ENCODE measurements around the gene PRKN. TPM values are rescaled to one million over a fixed set of nuclear protein-coding genes. Genes with fewer than 3 reads are reported as not detected.

Gene PRKN
- polyA plus RNA-seq, 1 experiment = 0.71 TPM

GRCh38 chr6:162292915-162293314 lies 434.7 kb downstream of the PRKN start:
- no peak overlapping the region for H3K4me3 ChIP-seq (ENCODE audit: low read depth, low read length)
- H3K27me3 ChIP-seq (ENCODE audit: control insufficient read depth, insufficient read depth, low read length) = no peaks in the 10 kb centered on the region
- CTCF ChIA-PET = no interaction called here
- DNase-seq (ENCODE audit: low read depth) = no peak
- no peaks in the 10 kb centered on the region for H3K36me3 ChIP-seq (ENCODE audit: control insufficient read depth, insufficient read depth, low read length)
- TF ChIP-seq CTCF (IDR thresholded peaks at IDR 0.05; ENCODE audit: insufficient read depth, low read depth, low read length) = no peak
- POLR2A ChIA-PET = no interaction called here

GRCh38 chr6:162290846-162291465 lies 436.6 kb downstream of the PRKN start:
- Histone ChIP-seq H3K27me3 (ENCODE audit: control insufficient read depth, insufficient read depth, low read length) (no peaks in the 10 kb centered on the region), H3K4me3 (ENCODE audit: low read depth, low read length) (no peak overlapping the region), H3K36me3 (ENCODE audit: control insufficient read depth, insufficient read depth, low read length) (no peaks in the 10 kb centered on the region)
- TF ChIP-seq CTCF (IDR thresholded peaks at IDR 0.05; ENCODE audit: insufficient read depth, low read depth, low read length) = no peak
- ChIA-PET CTCF (interaction anchor here (0.6 kb wide), 1 partner anchor 300 kb away, joined by 3 read pairs; no protein-coding TSS in a partner anchor), POLR2A (no interaction called here)
- no peak for DNase-seq (ENCODE audit: low read depth)

GRCh38 chr6:162289972-162290371 lies 437.6 kb downstream of the PRKN start:
- ChIA-PET POLR2A (no interaction called here), CTCF (no interaction called here)
- Histone ChIP-seq H3K4me3 (ENCODE audit: low read depth, low read length) (no peak overlapping the region), H3K27me3 (ENCODE audit: control insufficient read depth, insufficient read depth, low read length) (no peaks in the 10 kb centered on the region), H3K36me3 (ENCODE audit: control insufficient read depth, insufficient read depth, low read length) (no peaks in the 10 kb centered on the region)
- TF ChIP-seq CTCF (IDR thresholded peaks at IDR 0.05; ENCODE audit: insufficient read depth, low read depth, low read length) = no peak
- DNase-seq (ENCODE audit: low read depth) = no peak

GRCh38 chr6:162273986-162274385 lies 453.6 kb downstream of the PRKN start:
- H3K27me3 ChIP-seq (ENCODE audit: control insufficient read depth, insufficient read depth, low read length) = no peaks in the 10 kb centered on the region
- ChIA-PET POLR2A (no interaction called here), CTCF (no interaction called here)
- TF ChIP-seq CTCF (IDR thresholded peaks at IDR 0.05; ENCODE audit: insufficient read depth, low read depth, low read length) = no peak
- H3K4me3 ChIP-seq (ENCODE audit: low read depth, low read length) = no peak overlapping the region
- no peak for DNase-seq (ENCODE audit: low read depth)
- no peaks in the 10 kb centered on the region for H3K36me3 ChIP-seq (ENCODE audit: control insufficient read depth, insufficient read depth, low read length)

GRCh38 chr6:162271922-162272321 lies 455.6 kb downstream of the PRKN start:
- no peak for TF ChIP-seq CTCF (IDR thresholded peaks at IDR 0.05; ENCODE audit: insufficient read depth, low read depth, low read length)
- Histone ChIP-seq H3K4me3 (ENCODE audit: low read depth, low read length) (no peak overlapping the region), H3K27me3 (ENCODE audit: control insufficient read depth, insufficient read depth, low read length) (no peaks in the 10 kb centered on the region), H3K36me3 (ENCODE audit: control insufficient read depth, insufficient read depth, low read length) (no peaks in the 10 kb centered on the region)
- CTCF ChIA-PET = no interaction called here
- DNase-seq (ENCODE audit: low read depth) = no peak
- POLR2A ChIA-PET = no interaction called here
